Small intestine (tissue), 7 donors: ENCODE results near the gene ITK. TPM values are rescaled to one million over a fixed set of nuclear protein-coding genes. Genes with fewer than 3 reads are reported as not detected.
"Not testable (repeated sequence)": the region's sequence is repeated elsewhere in the genome, so short reads cannot be mapped to it uniquely, and the experiment has no call there.

Experiments
- DNase-seq, 2 donors: peaks; one replicate each; pipeline versions ENCODE4 v3.0.0 to v3.0.0-alpha.2; 2013
- FAIRE-seq: peaks from 2 replicates; lab custom pipeline; 2012; peaks lifted over from hg19 to GRCh38; lab: Jason Lieb, UNC
- H3K27ac ChIP-seq, 3 donors: one replicate each; pipeline ENCODE4 v1.5.1; 2013; ENCODE audit warnings: low read length in 2 of 3, mild to moderate bottlenecking in 2 of 3, control low read depth in 1 of 3, inconsistent platforms in 1 of 3, low read depth in 1 of 3, moderate library complexity in 1 of 3
- H3K27me3 ChIP-seq, 3 donors: one replicate each; pipeline ENCODE4 v1.6.1; 2013; ENCODE audit warnings: low read length in 3 of 3, inconsistent platforms in 1 of 3; ENCODE audit not compliant: control insufficient read depth in 3 of 3, insufficient read depth in 3 of 3
- H3K36me3 ChIP-seq, 3 donors: one replicate each; pipeline ENCODE4 v1.6.1; 2013; ENCODE audit warnings: low read length in 3 of 3, inconsistent platforms in 1 of 3, low read depth in 1 of 3, mild to moderate bottlenecking in 1 of 3, moderate library complexity in 1 of 3; ENCODE audit not compliant: control insufficient read depth in 3 of 3, insufficient read depth in 2 of 3
- H3K4me1 ChIP-seq, 3 donors: one replicate each; pipeline ENCODE4 v1.6.1; 2013; ENCODE audit warnings: low read length in 2 of 3, inconsistent platforms in 1 of 3, low read depth in 1 of 3, mild to moderate bottlenecking in 1 of 3, moderate library complexity in 1 of 3; ENCODE audit not compliant: control insufficient read depth in 3 of 3, insufficient read depth in 2 of 3
- H3K4me3 ChIP-seq, 3 donors: one replicate each; pipeline ENCODE4 v1.5.1; 2013; ENCODE audit warnings: low read length in 3 of 3, control low read depth in 1 of 3, inconsistent platforms in 1 of 3, low read depth in 1 of 3, mild to moderate bottlenecking in 1 of 3, moderate library complexity in 1 of 3
- H3K9me3 ChIP-seq, 2 donors: one replicate each; pipeline ENCODE4 v1.6.1; 2013; ENCODE audit warnings: low read depth in 1 of 2, low read length in 1 of 2; ENCODE audit not compliant: control insufficient read depth in 2 of 2, insufficient read depth in 1 of 2
- WGBS, 3 donors: extraction: QIAGEN DNeasy Blood & Tissue Kit; methylation state at CpG; one replicate each; pipeline ENCODE4 v1.1.7; 2013; 5-methylcytosine and 5-hydroxymethylcytosine counted together
- polyA plus RNA-seq, 4 donors: library from polyadenylated mRNA; stranded (reverse) in 3 of 4; unstranded in 1 of 4; fragments of 200-250 nt in 3 of 4; fragments of 120-200 nt in 1 of 4; gene quantifications; one replicate each; pipeline versions ENCODE4 v1.2.1 to v1.2.3, GENCODE V29; 2013
- donor health status: healthy with polysubstance abuse.
- donor health status: control.
- donor health status: control.
- donor health status: Bipolar disorder and iron deficiency.
- donor health status: healthy.

The ITK gene
- polyA plus RNA-seq, 4 donors, result 0.67 to 2.7 (median 1.4) TPM

DNA sequence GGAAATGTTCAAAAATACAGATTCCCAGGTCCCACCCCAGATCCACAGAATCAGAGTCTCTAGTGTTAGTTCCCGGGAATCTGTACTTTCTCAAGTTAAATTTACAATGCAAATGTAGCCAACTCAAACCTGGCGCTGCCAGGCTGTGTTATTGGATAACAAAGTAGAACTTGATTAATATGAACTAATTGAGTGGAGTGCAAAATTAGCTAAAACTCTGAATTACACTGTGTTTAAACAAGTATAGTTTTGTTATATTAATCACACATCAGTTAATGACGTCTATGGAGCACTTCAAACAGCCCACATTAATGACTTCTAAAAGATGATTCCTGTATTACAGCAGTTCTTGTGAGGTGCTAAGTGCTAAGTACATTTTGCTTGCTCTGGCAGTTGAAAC is 52.9 kb downstream of the ITK start:
- no peak for DNase-seq
- no peak for FAIRE-seq
- WGBS, 3 donors, result 78 to 87% (median 78%) methylated on average over 3 of the region's 3 CpGs
- Histone ChIP-seq H3K27me3 (no peaks in the 10 kb centered on the region), H3K27ac (no peak overlapping the region), H3K4me1 (no peaks in the 10 kb centered on the region), H3K4me3 (no peak overlapping the region), H3K9me3 (no peaks in the 10 kb centered on the region), H3K36me3 (no peaks in the 10 kb centered on the region)

DNA sequence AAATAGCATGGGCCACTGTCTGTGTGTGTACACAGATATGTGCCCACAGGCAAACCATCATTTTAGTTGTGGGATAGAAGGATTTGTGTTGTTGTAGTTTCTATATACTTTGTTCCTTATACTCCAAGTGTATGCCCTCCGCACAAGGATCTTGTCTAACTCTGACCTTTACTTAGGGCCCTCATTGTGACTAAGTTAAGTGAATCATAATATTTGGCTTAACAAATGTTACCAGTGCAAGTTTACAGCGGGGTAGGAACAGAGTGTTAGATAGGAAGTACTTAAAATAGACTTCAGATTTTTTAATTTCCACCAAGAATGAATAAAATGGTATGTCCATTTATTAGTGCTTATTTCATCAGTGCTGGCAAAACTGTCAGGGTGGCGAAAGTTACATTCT is 55.8 kb downstream of the ITK start:
- Histone ChIP-seq H3K4me3 (no peak overlapping the region), H3K27me3 (no peaks in the 10 kb centered on the region), H3K9me3 (no peaks in the 10 kb centered on the region), H3K27ac (no peak overlapping the region), H3K36me3 (no peaks in the 10 kb centered on the region), H3K4me1 (no peaks in the 10 kb centered on the region)
- FAIRE-seq (no peak), DNase-seq (no peak)
- WGBS, 3 donors, result 84 to 88% (median 88%) methylated on average over 3 of the region's 3 CpGs

GRCh38 chr5:157241483-157241882 is 60.8 kb downstream of the ITK start:
- Histone ChIP-seq H3K27ac (no peak overlapping the region), H3K36me3 (no peaks in the 10 kb centered on the region), H3K4me1 (no peaks in the 10 kb centered on the region), H3K4me3 (no peak overlapping the region), H3K27me3 (no peaks in the 10 kb centered on the region), H3K9me3 (no peaks in the 10 kb centered on the region)
- FAIRE-seq (no peak), DNase-seq (no peak)
- 82 to 91% (median 87%) methylated on average over 4 of the region's 4 CpGs for WGBS, 3 donors

GRCh38 chr5:157244704-157245103 is 64.1 kb downstream of the ITK start:
- H3K9me3 ChIP-seq, H3K36me3 ChIP-seq, DNase-seq, FAIRE-seq, H3K27ac ChIP-seq, H3K4me3 ChIP-seq, H3K27me3 ChIP-seq, H3K4me1 ChIP-seq: not testable (repeated sequence)
- 73 to 80% (median 76%) methylated on average over 7 of the region's 7 CpGs for WGBS, 3 donors

- H3K27me3 ChIP-seq, result no peaks in the 10 kb centered on the region
- no peaks in the 10 kb centered on the region for H3K9me3 ChIP-seq
- 57 to 79% (median 70%) methylated on average over 4 of the region's 4 CpGs for WGBS, 3 donors
- H3K4me1 ChIP-seq, result peaks cover 0 to 8% (median 0%) of the 10 kb centered on the region in 3 donors
- no peaks in the 10 kb centered on the region for H3K36me3 ChIP-seq
- no peak overlapping the region for H3K4me3 ChIP-seq
- no peak for FAIRE-seq
- no peak for DNase-seq
- no peak overlapping the region for H3K27ac ChIP-seq
Measured at GRCh38 chr5:157245476-157245875, 64.8 kb downstream of the ITK start.

- Histone ChIP-seq H3K27ac (no peak overlapping the region), H3K4me3 (no peak overlapping the region), H3K36me3 (no peaks in the 10 kb centered on the region), H3K4me1 (peaks cover 0 to 8% (median 0%) of the 10 kb centered on the region in 3 donors), H3K9me3 (no peaks in the 10 kb centered on the region), H3K27me3 (no peaks in the 10 kb centered on the region)
- no peak for FAIRE-seq
- WGBS, 3 donors, result 76 to 83% (median 81%) methylated on average over 4 of the region's 4 CpGs
- DNase-seq, result no peak
Measured at GRCh38 chr5:157245886-157246285, 65.2 kb downstream of the ITK start.

- Histone ChIP-seq H3K9me3 (no peaks in the 10 kb centered on the region), H3K4me1 (peaks cover 0 to 8% (median 0%) of the 10 kb centered on the region in 3 donors), H3K27ac (no peak overlapping the region), H3K36me3 (no peaks in the 10 kb centered on the region), H3K27me3 (no peaks in the 10 kb centered on the region), H3K4me3 (no peak overlapping the region)
- no peak for DNase-seq
- FAIRE-seq, result no peak
Measured at GRCh38 chr5:157247267-157247666, 66.6 kb downstream of the ITK start.

GRCh38 chr5:157248821-157249470 is 68.3 kb downstream of the ITK start:
- Histone ChIP-seq H3K4me1 (peaks cover 0 to 8% (median 0%) of the 10 kb centered on the region in 3 donors), H3K9me3 (no peaks in the 10 kb centered on the region), H3K4me3 (no peak overlapping the region), H3K27ac (peak overlapping the region in 1 of 3 donors; percentile 0), H3K27me3 (no peaks in the 10 kb centered on the region), H3K36me3 (no peaks in the 10 kb centered on the region)
- WGBS, 3 donors, result 72 to 77% (median 72%) methylated on average over 11 of the region's 11 CpGs
- FAIRE-seq, result no peak
- DNase-seq, result peak; percentile 36 to 51
